GM19452 (cell line): ENCODE results near the gene AP2A1.
"Not testable (repeated sequence)": the region's sequence is repeated elsewhere in the genome, so short reads cannot be mapped to it uniquely, and the experiment has no call there.

ENCODE experiments used
- ATAC-seq: cut with Tn5 transposase; IDR thresholded peaks from one replicate; pipeline ENCODE4 v1.9.1; 2021; ENCODE audit not compliant: unreplicated experiment

The AP2A1 gene

DNA sequence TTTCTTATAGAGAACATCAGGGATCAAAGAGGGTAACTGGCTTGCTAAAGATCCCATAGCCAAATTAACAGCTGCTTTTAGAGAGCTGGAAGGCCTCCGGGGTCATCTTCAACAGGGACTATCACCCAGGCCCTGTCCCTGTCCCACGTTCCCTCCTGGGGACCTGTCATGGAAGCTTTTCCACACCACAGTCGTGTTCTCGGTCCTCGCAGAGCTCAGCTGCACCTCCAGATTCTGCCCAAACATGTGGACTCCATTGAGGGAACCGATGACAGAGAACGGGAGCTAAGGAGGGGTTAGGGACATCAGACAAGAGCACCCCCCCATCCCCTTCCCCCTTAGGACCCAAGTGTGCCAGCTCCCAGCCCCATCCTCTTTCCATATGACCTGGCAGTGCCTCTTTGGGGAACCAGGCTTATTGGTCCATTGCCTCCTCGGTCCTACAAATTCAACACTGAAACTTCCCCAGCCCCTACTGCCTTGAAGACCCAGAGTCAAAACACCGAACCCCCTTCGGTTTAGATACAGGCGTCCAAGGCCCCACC lies 45.7 kb downstream of the AP2A1 start:
- ATAC-seq = no peak

DNA sequence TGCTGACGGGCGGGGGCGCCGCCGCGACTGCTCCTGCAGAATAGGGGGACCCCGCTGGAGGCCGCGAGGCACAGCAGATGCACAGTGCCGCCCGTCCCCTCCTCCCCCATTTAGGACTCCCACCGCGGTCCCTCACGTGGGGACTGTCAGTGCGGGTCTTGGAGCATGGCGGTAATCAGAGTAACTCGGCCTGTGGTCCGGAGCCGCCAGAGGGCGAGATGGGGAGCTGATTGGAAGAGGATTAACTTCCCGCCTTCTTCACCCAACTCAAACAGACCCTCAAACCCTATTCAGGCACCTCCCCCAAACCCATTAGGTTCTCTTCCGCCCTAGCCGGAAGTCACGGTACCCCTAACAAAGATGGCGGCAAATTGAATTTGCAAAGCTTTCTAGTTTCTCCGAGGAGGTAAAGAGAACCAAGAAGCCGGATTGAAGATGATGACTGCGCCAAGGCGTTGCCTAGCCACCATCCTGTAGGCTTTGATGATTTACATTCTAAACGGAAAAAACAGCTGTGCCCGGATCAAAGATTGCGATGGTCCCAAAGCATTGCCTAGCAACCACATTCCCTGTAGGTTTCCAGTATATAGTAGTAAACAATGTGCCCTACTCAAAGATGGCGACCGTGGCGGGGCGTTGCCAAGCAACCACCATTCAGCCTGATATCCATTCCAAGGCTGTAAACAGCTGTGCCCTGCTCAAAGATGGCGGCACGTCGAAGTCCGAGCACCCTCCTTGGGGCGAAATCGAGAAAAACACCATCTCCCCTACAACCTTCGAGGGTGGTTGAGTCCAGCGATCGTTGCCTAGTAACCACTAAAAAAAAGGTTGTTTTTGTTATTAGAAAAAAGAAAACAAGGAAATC lies 46.4 kb downstream of the AP2A1 start, which contains the start of gene FUZ:
Gene FUZ (minus strand): TSS at position 296 of the 865 bp plus-strand sequence. CDS start 186 bp downstream, at position 110.
- peak; percentile 50 for ATAC-seq

GRCh38 chr19:49814010-49814409 lies 47.2 kb downstream of the AP2A1 start:
- no peak for ATAC-seq

GRCh38 chr19:49816590-49816989 lies 49.8 kb downstream of the AP2A1 start:
- ATAC-seq = no peak

DNA sequence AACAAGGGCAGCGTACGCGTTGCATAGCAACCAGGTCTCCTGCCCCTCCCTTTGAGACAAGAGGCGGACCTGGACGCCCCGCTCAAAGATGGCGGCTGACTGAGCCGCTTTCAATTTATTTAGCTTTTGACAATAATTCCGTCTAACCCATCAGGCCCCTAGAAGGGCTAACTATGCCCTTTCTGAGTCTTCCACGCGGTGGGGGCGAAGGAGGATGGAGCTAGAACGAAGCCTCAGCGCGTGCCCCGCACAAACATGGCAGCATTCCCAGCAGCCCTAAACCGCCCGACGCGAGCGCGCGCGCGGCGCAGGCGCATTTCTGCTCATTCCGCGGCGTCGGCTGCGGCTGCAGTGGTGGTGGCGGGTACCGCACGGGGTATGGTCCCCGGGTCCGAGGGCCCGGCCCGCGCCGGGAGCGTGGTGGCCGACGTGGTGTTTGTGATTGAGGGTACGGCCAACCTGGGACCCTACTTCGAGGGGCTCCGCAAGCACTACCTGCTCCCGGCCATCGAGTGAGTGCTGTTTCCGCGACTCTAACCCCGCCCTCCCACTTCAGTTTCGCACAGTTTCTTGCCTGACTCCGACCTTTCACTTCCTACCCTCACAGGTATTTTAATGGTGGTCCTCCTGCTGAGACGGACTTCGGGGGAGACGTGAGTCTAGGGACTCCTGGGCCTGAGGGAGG lies 51.3 kb downstream of the AP2A1 start, which contains the start of gene MED25:
Gene MED25 (plus strand): TSS at position 326 of the 685 bp plus-strand sequence. CDS start 53 bp downstream, at position 379.
- peak; percentile 62 for ATAC-seq

- ATAC-seq = no peak
Observed at GRCh38 chr19:49818649-49819370, 52.0 kb downstream of the AP2A1 start.

GRCh38 chr19:49819452-49820115 lies 52.8 kb downstream of the AP2A1 start:
- not testable (repeated sequence) for ATAC-seq

- ATAC-seq = no peak
Observed at GRCh38 chr19:49820125-49820524, 53.3 kb downstream of the AP2A1 start.

GRCh38 chr19:49823472-49823871 lies 56.7 kb downstream of the AP2A1 start:
- ATAC-seq = no peak

- ATAC-seq = no peak
Observed at GRCh38 chr19:49824662-49825061, 57.9 kb downstream of the AP2A1 start.

DNA sequence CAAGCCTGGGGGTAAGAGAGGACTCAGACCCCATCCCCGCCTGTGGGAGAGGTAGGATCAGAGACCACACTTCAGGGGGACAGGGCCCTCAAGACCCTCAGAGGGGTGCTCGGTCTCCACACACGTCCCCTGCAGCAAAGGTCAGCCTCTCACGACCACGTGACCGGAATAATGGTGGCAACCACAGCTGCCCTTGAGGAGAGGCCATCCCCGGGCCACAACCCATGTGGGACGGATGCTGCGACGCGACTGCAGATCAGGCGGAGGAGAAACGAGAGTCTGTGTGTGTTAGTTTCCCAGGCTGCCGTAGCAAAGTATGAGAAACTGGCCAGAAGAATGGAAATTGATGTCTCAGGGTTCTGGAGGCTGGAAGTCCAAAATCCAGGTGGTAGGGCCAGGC lies 60.2 kb downstream of the AP2A1 start:
- no peak for ATAC-seq

- no peak for ATAC-seq
Observed at GRCh38 chr19:49829200-49829599, 62.4 kb downstream of the AP2A1 start.

GRCh38 chr19:49829721-49830120 lies 62.9 kb downstream of the AP2A1 start:
- no peak for ATAC-seq

GRCh38 chr19:49830766-49831165 lies 64.0 kb downstream of the AP2A1 start:
- no peak for ATAC-seq

DNA sequence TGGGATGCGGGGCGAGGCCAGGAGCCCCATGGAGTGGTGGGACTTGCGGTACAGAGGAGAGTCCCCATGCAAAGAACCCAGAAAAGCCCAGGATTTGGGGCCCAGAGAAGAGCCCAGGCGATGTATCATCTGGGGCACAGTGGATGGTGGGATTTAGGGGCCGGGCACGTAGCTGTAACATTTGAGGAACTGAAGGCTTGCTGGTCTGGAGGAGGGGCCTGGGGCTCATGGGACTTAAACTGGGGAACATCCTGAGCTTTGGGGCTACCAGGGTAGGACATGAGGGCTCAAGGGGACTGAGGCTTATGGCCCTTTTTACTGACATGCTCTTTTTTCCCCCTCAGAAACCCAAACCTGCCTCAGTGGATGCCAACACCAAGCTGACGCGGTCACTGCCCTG lies 64.8 kb downstream of the AP2A1 start:
- ATAC-seq = no peak

- ATAC-seq = no peak
Observed at GRCh38 chr19:49832556-49832955, 65.8 kb downstream of the AP2A1 start.

DNA sequence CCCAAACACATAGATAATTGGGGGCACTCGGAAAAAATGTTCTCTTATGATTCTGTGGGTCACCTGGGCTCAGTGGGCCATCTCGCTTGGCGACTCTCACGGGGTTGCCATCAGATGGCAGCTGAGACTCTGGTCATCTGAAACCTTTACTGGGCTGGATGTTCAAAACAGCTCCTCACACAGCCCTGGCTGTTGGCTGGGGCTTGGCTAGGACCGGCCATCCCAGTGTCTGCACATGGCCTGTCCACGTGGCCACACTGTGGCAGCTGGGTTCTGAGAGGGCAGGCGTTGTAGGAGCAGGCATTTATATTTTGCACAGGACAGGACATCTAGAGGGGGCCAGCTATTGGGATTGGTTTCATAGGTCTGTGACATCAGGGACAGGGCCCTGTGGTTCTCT lies 66.8 kb downstream of the AP2A1 start:
- ATAC-seq = no peak

DNA sequence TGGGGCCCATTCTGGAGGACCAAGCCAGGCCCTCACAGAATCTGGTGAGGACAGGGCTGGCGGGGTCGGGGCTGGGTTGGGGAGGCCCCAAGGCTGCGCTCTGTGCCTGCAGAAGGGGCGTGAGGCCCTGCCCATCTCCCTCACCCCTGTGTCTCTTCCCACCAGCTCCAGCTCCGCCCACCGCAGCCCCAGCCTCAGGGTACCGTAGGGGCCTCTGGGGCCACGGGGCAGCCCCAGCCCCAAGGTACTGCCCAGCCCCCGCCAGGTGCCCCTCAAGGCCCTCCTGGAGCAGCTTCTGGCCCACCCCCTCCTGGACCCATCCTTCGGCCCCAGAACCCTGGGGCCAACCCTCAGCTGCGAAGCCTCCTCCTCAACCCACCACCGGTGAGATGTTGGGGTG lies 68.8 kb downstream of the AP2A1 start:
- ATAC-seq = no peak

GRCh38 chr19:49836176-49837008 lies 69.6 kb downstream of the AP2A1 start:
- no peak for ATAC-seq

- no peak for ATAC-seq
Observed at GRCh38 chr19:49837009-49837310, 70.2 kb downstream of the AP2A1 start.
